ENCODE results near the gene MEGF8. TPM values are rescaled to one million over a fixed set of nuclear protein-coding genes. Genes with fewer than 3 reads are reported as not detected.

The MEGF8 gene
- total RNA-seq, 4 donors from 2014 or later, result 10.7 to 21.5 (median 16.1) TPM

- H3K27me3 ChIP-seq, result no peaks in the 10 kb centered on the region
- no peaks in the 10 kb centered on the region for H3K9me3 ChIP-seq
- peak within 1 kb of the TSS; percentile 62 for H3K4me3 ChIP-seq
- H3K27ac ChIP-seq, result peak within 1 kb of the TSS; percentile 23
- H3K36me3 ChIP-seq, result no peaks in the 10 kb centered on the region
- WGBS, result 6% methylated on average over 13 of the region's 21 CpGs
- DNase-seq (ENCODE audit: low spot score in 2 of 2), result peak in 1 of 2 donors; percentile 80
- no peak for TF ChIP-seq EP300 (IDR thresholded peaks at IDR 0.05)
- no peak for TF ChIP-seq POLR2AphosphoS5 (IDR thresholded peaks at IDR 0.05)
- H3K4me1 ChIP-seq, result peaks cover 26% of the 10 kb centered on the region
Measured at GRCh38 chr19:42301646-42302203, 23.7 kb upstream of the MEGF8 start, which contains the start of gene PRR19. PRR19 (plus strand) TSS chr19:42302132; CDS start chr19:42309585, 7,453 bp downstream.

DNA sequence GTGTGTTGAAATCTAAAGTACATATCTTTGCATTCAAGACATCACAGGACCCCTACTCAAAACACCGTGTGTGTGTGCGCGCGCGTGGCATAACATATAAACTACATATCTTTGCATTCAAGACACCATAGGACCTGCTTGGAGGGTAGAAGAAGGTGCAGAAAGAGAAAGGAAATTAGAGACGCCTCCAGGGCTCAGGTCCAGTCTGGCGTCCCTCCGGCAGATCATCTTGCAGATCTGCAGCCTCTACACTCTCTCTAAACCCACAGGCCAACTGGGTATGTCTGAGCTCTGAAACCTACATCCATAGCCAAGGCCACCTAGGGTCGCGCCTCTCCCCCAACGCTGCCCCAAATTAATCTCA is 22.4 kb upstream of the MEGF8 start:
- Histone ChIP-seq H3K36me3 (no peaks in the 10 kb centered on the region), H3K4me3 (peak overlapping the region; percentile 62), H3K27ac (no peak overlapping the region), H3K4me1 (peaks cover 26% of the 10 kb centered on the region), H3K9me3 (no peaks in the 10 kb centered on the region), H3K27me3 (no peaks in the 10 kb centered on the region)
- DNase-seq (ENCODE audit: low spot score in 2 of 2), result no peak
- WGBS, result 63% methylated on average over 11 of the region's 11 CpGs
- no peak for TF ChIP-seq EP300 (IDR thresholded peaks at IDR 0.05)
- TF ChIP-seq CTCF (IDR thresholded peaks at IDR 0.05), result no peak
- TF ChIP-seq POLR2A (IDR thresholded peaks at IDR 0.05), result no peak
- TF ChIP-seq POLR2AphosphoS5 (IDR thresholded peaks at IDR 0.05), result no peak

DNA sequence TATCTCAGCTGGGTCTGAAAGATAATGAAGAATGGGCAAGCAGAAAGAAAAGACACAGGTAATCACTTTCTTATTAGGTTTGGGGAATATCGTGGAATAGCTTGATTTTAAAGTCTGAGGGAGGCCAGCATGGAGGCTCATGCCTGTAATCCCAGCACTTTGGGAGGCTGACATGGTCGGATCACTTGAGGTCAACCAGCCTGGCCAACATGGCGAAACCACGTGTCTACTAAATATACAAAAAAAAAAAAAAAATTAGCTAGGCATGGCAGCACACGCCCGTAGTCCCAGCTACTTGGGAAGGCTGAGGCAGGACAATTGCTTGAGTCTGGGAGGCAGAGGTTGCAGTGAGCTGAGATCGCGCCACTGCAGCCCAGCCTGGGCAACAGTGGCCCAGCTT is 21.6 kb upstream of the MEGF8 start:
- H3K27me3 ChIP-seq, result no peaks in the 10 kb centered on the region
- H3K36me3 ChIP-seq, result no peaks in the 10 kb centered on the region
- H3K4me1 ChIP-seq, result peaks cover 26% of the 10 kb centered on the region
- H3K27ac ChIP-seq, result no peak overlapping the region
- DNase-seq (ENCODE audit: low spot score in 2 of 2), result no peak
- no peak overlapping the region for H3K4me3 ChIP-seq
- no peaks in the 10 kb centered on the region for H3K9me3 ChIP-seq
- 77% methylated on average over 8 of the region's 8 CpGs for WGBS
- TF ChIP-seq POLR2AphosphoS5 (IDR thresholded peaks at IDR 0.05) (no peak), POLR2A (IDR thresholded peaks at IDR 0.05) (no peak), CTCF (IDR thresholded peaks at IDR 0.05) (no peak), EP300 (IDR thresholded peaks at IDR 0.05) (no peak)

DNA sequence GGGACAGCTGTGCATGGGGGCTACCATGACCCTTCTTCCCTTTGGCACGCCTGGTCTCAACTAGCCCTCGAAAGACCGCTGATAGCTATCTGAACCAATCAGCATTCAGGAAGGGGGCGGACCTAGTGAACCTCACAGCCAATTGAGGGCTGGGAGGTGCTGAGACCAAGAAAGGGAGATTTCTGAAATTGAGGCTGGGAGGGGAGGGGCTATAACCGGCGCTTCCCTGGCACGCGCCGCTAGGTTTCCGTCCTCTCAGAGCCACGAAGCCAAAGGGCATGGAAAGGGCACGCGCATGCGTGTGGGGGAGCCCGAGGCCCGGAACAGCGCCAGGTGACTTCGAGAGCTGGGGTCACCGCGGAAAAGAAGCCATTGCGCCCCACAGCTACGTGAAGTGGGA is 18.8 kb upstream of the MEGF8 start:
- no peaks in the 10 kb centered on the region for H3K27me3 ChIP-seq
- WGBS, result 92% methylated on average over 22 of the region's 22 CpGs

GRCh38 chr19:42309686-42310085 is 15.7 kb upstream of the MEGF8 start:
- Histone ChIP-seq H3K9me3 (no peaks in the 10 kb centered on the region), H3K27ac (no peak overlapping the region), H3K36me3 (no peaks in the 10 kb centered on the region), H3K27me3 (peaks cover 23% of the 10 kb centered on the region), H3K4me3 (no peak overlapping the region), H3K4me1 (peaks cover 14% of the 10 kb centered on the region)
- DNase-seq (ENCODE audit: low spot score in 2 of 2), result no peak
- 93% methylated on average over 2 of the region's 14 CpGs for WGBS
- TF ChIP-seq CTCF (IDR thresholded peaks at IDR 0.05), result no peak
- TF ChIP-seq POLR2A (IDR thresholded peaks at IDR 0.05), result no peak
- TF ChIP-seq POLR2AphosphoS5 (IDR thresholded peaks at IDR 0.05), result no peak
- no peak for TF ChIP-seq EP300 (IDR thresholded peaks at IDR 0.05)

More for the DNA sequence above, 18.8 kb upstream of the MEGF8 start:
- no peaks in the 10 kb centered on the region for H3K36me3 ChIP-seq
- DNase-seq (ENCODE audit: low spot score in 2 of 2), result no peak
- no peak overlapping the region for H3K4me3 ChIP-seq
- no peaks in the 10 kb centered on the region for H3K9me3 ChIP-seq
- peaks cover 18% of the 10 kb centered on the region for H3K4me1 ChIP-seq
- no peak overlapping the region for H3K27ac ChIP-seq
- TF ChIP-seq EP300 (IDR thresholded peaks at IDR 0.05) (no peak), POLR2A (IDR thresholded peaks at IDR 0.05) (no peak), POLR2AphosphoS5 (IDR thresholded peaks at IDR 0.05) (no peak), CTCF (IDR thresholded peaks at IDR 0.05) (no peak)

- Histone ChIP-seq H3K27me3 (peaks cover 29% of the 10 kb centered on the region), H3K4me1 (peaks cover 16% of the 10 kb centered on the region), H3K36me3 (no peaks in the 10 kb centered on the region), H3K4me3 (no peak overlapping the region), H3K27ac (no peak overlapping the region), H3K9me3 (no peaks in the 10 kb centered on the region)
- DNase-seq (ENCODE audit: low spot score in 2 of 2), result no peak
- no peak for TF ChIP-seq CTCF (IDR thresholded peaks at IDR 0.05)
- no peak for TF ChIP-seq POLR2A (IDR thresholded peaks at IDR 0.05)
- TF ChIP-seq POLR2AphosphoS5 (IDR thresholded peaks at IDR 0.05), result no peak
- TF ChIP-seq EP300 (IDR thresholded peaks at IDR 0.05), result no peak
- 62% methylated on average over 2 of the region's 2 CpGs for WGBS
Measured at GRCh38 chr19:42311657-42312056, 13.8 kb upstream of the MEGF8 start.

Data from suprapubic skin (tissue), 4 donors.